Breast epithelium (tissue), 3 donors: Measurements from ENCODE around the gene IL11.

Source experiments
- POLR2AphosphoS5 ChIP-seq, 3 donors: sonication (generic); formaldehyde crosslinking; IDR thresholded peaks; one replicate each; pipeline ENCODE4 v1.6.1; 2017; ENCODE audit warnings: antibody characterized with exemption in 3 of 3
- TF ChIP-seq, protein P1 (sequence below), 3 donors: fragments of 450-650 bp; IDR thresholded peaks; one replicate each; pipeline ENCODE4 v1.5.1; 2016 to 2017; ENCODE audit warnings: antibody characterized with exemption in 3 of 3, mild to moderate bottlenecking in 3 of 3, moderate library complexity in 3 of 3

DNA sequence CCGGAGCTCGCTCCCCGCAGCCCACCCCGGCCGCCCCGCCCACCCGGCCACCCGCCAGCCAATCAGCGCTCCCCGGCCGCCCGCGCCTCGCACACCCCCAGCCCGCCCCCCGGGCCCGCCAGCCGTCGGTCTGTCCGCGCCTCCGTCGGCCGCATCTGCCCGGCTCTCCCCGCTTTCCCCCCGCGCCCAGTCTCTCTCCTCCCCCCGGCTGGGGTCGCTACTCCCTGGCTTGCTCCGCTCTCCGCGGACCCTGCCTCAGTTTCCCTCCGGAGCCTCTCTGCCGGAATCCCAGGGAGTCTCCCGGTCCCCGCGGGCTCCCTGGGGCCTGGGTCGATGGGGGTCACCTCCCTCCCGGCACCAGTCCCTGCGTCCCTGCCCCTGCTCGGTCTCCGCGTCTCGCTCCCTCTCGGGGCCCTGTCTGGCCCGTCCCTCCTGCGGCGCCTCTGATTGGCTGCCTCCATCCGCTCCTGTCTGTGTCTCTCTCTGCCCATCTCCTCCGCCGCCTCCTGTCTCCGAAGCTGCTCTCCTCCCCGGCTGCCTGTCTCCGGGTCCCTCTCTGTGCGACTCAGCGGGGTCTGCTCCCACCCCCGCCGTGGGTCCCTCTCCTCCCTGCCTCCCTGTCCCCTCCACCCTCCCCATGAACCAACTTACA, 484 bp downstream of the IL11 start:
- TF ChIP-seq, protein P1, sequence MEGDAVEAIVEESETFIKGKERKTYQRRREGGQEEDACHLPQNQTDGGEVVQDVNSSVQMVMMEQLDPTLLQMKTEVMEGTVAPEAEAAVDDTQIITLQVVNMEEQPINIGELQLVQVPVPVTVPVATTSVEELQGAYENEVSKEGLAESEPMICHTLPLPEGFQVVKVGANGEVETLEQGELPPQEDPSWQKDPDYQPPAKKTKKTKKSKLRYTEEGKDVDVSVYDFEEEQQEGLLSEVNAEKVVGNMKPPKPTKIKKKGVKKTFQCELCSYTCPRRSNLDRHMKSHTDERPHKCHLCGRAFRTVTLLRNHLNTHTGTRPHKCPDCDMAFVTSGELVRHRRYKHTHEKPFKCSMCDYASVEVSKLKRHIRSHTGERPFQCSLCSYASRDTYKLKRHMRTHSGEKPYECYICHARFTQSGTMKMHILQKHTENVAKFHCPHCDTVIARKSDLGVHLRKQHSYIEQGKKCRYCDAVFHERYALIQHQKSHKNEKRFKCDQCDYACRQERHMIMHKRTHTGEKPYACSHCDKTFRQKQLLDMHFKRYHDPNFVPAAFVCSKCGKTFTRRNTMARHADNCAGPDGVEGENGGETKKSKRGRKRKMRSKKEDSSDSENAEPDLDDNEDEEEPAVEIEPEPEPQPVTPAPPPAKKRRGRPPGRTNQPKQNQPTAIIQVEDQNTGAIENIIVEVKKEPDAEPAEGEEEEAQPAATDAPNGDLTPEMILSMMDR (IDR thresholded peaks at IDR 0.05), result no peak
- TF ChIP-seq POLR2AphosphoS5 (IDR thresholded peaks at IDR 0.05), result no peak
